SIG-M5 treated with dmso at 0.1 percent for 504 hours (cell line): Measurements from ENCODE around the gene ZFYVE28.
"Not testable (repeated sequence)": the region's sequence is repeated elsewhere in the genome, so short reads cannot be mapped to it uniquely, and the experiment has no call there.

Experiments
- DNase-seq: peaks from one replicate; lab custom pipeline; 2025; ENCODE audit not compliant: unreplicated experiment; lab: John Stamatoyannopoulos, UW

The ZFYVE28 gene

GRCh38 chr4:2417765-2418649 lies at the start of gene ZFYVE28:
Gene ZFYVE28, minus strand, starts transcription at chr4:2418645. Its CDS starts 322 bp downstream, at chr4:2418323.
- no peak for DNase-seq

- DNase-seq, result not testable (repeated sequence)
Measured at GRCh38 chr4:2465544-2465943, 47.1 kb upstream of the ZFYVE28 start.

GRCh38 chr4:2465032-2465431 lies 46.6 kb upstream of the ZFYVE28 start:
- DNase-seq, result no peak

GRCh38 chr4:2462992-2463762 lies 44.7 kb upstream of the ZFYVE28 start:
- DNase-seq, result no peak

- DNase-seq, result peak; percentile 12
Measured at GRCh38 chr4:2462218-2462991, 44.0 kb upstream of the ZFYVE28 start.

- DNase-seq, result no peak
Measured at GRCh38 chr4:2461246-2461960, 43.0 kb upstream of the ZFYVE28 start.

- no peak for DNase-seq
Measured at GRCh38 chr4:2459589-2460349, 41.3 kb upstream of the ZFYVE28 start.

GRCh38 chr4:2458546-2459491 lies 40.4 kb upstream of the ZFYVE28 start:
- no peak for DNase-seq

- DNase-seq, result no peak
Measured at GRCh38 chr4:2457481-2458295, 39.2 kb upstream of the ZFYVE28 start.

- no peak for DNase-seq
Measured at GRCh38 chr4:2451821-2452785, 33.7 kb upstream of the ZFYVE28 start.

GRCh38 chr4:2451036-2451520 lies 32.6 kb upstream of the ZFYVE28 start:
- no peak for DNase-seq

GRCh38 chr4:2450394-2451035 lies 32.1 kb upstream of the ZFYVE28 start:
- no peak for DNase-seq

GRCh38 chr4:2449511-2450392 lies 31.3 kb upstream of the ZFYVE28 start:
- DNase-seq, result no peak

- no peak for DNase-seq
Measured at GRCh38 chr4:2449051-2449450, 30.6 kb upstream of the ZFYVE28 start.

GRCh38 chr4:2448589-2448988 lies 30.1 kb upstream of the ZFYVE28 start:
- DNase-seq, result no peak
